GM19239 (cell line): ENCODE data around the gene TTC1.
"Not testable (repeated sequence)": the region's sequence is repeated elsewhere in the genome, so short reads cannot be mapped to it uniquely, and the experiment has no call there.

ENCODE experiments used
- DNase-seq: peaks from one replicate; pipeline ENCODE4 v3.0.0; 2011; ENCODE audit warnings: low spot score; ENCODE audit not compliant: insufficient read length
- FAIRE-seq: peaks from 2 replicates; lab custom pipeline; 2011; peaks lifted over from hg19 to GRCh38; lab: Jason Lieb, UNC

TTC1 gene

GRCh38 chr5:159993194-159993593 lies 15.7 kb upstream of the TTC1 start:
- DNase-seq (no peak), FAIRE-seq (no peak)

GRCh38 chr5:159995907-159996306 lies 13.0 kb upstream of the TTC1 start:
- DNase-seq (no peak), FAIRE-seq (no peak)

- no peak for FAIRE-seq
- DNase-seq = no peak
Observed at GRCh38 chr5:160001457-160001856, 7.5 kb upstream of the TTC1 start.

GRCh38 chr5:160007514-160007913 lies 1.4 kb upstream of the TTC1 start:
- DNase-seq (no peak), FAIRE-seq (no peak)

GRCh38 chr5:160008529-160008876 lies 436 bp upstream of the TTC1 start:
- peak; percentile 28 for FAIRE-seq
- DNase-seq = not testable (repeated sequence)

- FAIRE-seq (no peak), DNase-seq (no peak)
Observed at GRCh38 chr5:160009591-160009989, 651 bp downstream of the TTC1 start.

- FAIRE-seq = no peak
- DNase-seq = no peak
Observed at GRCh38 chr5:160011471-160011870, 2.5 kb downstream of the TTC1 start.

- not testable (repeated sequence) for DNase-seq, FAIRE-seq
Observed at GRCh38 chr5:160014197-160014596, 5.3 kb downstream of the TTC1 start.

- no peak for FAIRE-seq
- no peak for DNase-seq
Observed at GRCh38 chr5:160018945-160019625, 10.1 kb downstream of the TTC1 start.

- DNase-seq = no peak
- no peak for FAIRE-seq
Observed at GRCh38 chr5:160020266-160020770, 11.4 kb downstream of the TTC1 start.

- DNase-seq (no peak), FAIRE-seq (no peak)
Observed at GRCh38 chr5:160020964-160021363, 12.0 kb downstream of the TTC1 start.

GRCh38 chr5:160021831-160022446 lies 13.0 kb downstream of the TTC1 start:
- peak; percentile 15 for DNase-seq
- peak; percentile 89 for FAIRE-seq

GRCh38 chr5:160023007-160023907 lies 14.3 kb downstream of the TTC1 start:
- FAIRE-seq = no peak

GRCh38 chr5:160023908-160024630 lies 15.1 kb downstream of the TTC1 start:
- DNase-seq (no peak), FAIRE-seq (no peak)

More at GRCh38 chr5:160023007-160023907, 14.3 kb downstream of the TTC1 start:
- no peak for DNase-seq

- no peak for FAIRE-seq
- no peak for DNase-seq
Observed at GRCh38 chr5:160029004-160029403, 20.1 kb downstream of the TTC1 start.

GRCh38 chr5:160029540-160030139 lies 20.7 kb downstream of the TTC1 start:
- FAIRE-seq (no peak), DNase-seq (no peak)

GRCh38 chr5:160030631-160031377 lies 21.9 kb downstream of the TTC1 start:
- no peak for DNase-seq
- no peak for FAIRE-seq

GRCh38 chr5:160033546-160034252 lies 24.8 kb downstream of the TTC1 start:
- FAIRE-seq = no peak

More at GRCh38 chr5:160033546-160034252, 24.8 kb downstream of the TTC1 start:
- no peak for DNase-seq
